Inferior parietal cortex (tissue), 1 donor: ENCODE data around the gene CYP27C1.

Source experiments
- DNase-seq: peaks from one replicate; pipeline ENCODE4 v3.0.0-alpha.2; 2016; ENCODE audit errors: extremely low spot score

The CYP27C1 gene

GRCh38 chr2:127155028-127155581 is 65.0 kb downstream of the CYP27C1 start:
- DNase-seq = no peak

- no peak for DNase-seq
Measured at GRCh38 chr2:127154396-127154795, 65.7 kb downstream of the CYP27C1 start.

GRCh38 chr2:127153691-127154158 is 66.4 kb downstream of the CYP27C1 start:
- no peak for DNase-seq

GRCh38 chr2:127150996-127151395 is 69.1 kb downstream of the CYP27C1 start:
- DNase-seq = no peak

GRCh38 chr2:127149384-127149783 is 70.7 kb downstream of the CYP27C1 start:
- no peak for DNase-seq

GRCh38 chr2:127146820-127147502 is 73.1 kb downstream of the CYP27C1 start:
- DNase-seq = no peak

- no peak for DNase-seq
Measured at GRCh38 chr2:127146071-127146725, 73.9 kb downstream of the CYP27C1 start.

GRCh38 chr2:127145280-127145895 is 74.7 kb downstream of the CYP27C1 start:
- no peak for DNase-seq

- peak; percentile 73 for DNase-seq
Measured at GRCh38 chr2:127143841-127144782, 76.0 kb downstream of the CYP27C1 start.

- peak; percentile 64 for DNase-seq
Measured at GRCh38 chr2:127142663-127143630, 77.2 kb downstream of the CYP27C1 start.

GRCh38 chr2:127140538-127140937 is 79.6 kb downstream of the CYP27C1 start:
- no peak for DNase-seq

GRCh38 chr2:127139766-127140165 is 80.3 kb downstream of the CYP27C1 start:
- no peak for DNase-seq

GRCh38 chr2:127138281-127138680 is 81.8 kb downstream of the CYP27C1 start:
- no peak for DNase-seq

- DNase-seq = no peak
Measured at GRCh38 chr2:127137741-127138140, 82.4 kb downstream of the CYP27C1 start.

GRCh38 chr2:127137225-127137624 is 82.9 kb downstream of the CYP27C1 start:
- no peak for DNase-seq

GRCh38 chr2:127134833-127135830 is 85.0 kb downstream of the CYP27C1 start:
- no peak for DNase-seq

GRCh38 chr2:127134235-127134634 is 85.9 kb downstream of the CYP27C1 start:
- no peak for DNase-seq
